Stimulated activated memory B cell treated with anti-CD40 and anti-IgM and Interleukin-4, amounts not matched to agents 10 μg/mL and 1 μg/mL and 100 μg/mL, for 72 hours (primary cell): ENCODE results near the gene AHRR.
"Not testable (repeated sequence)": the region's sequence is repeated elsewhere in the genome, so short reads cannot be mapped to it uniquely, and the experiment has no call there.

Source experiments
- ATAC-seq: fragments of 150-1000 bp; cut with Tn5 transposase; 2 replicates; pipeline ENCODE4 v1.10.0; 2021
- H3K27ac Mint-ChIP-seq: one replicate; pipeline ENCODE4 v1.8.0; 2022; ENCODE audit warnings: mild to moderate bottlenecking, mixed read lengths
- H3K27me3 Mint-ChIP-seq: one replicate; pipeline ENCODE4 v1.8.0; 2022; ENCODE audit warnings: mixed read lengths
- H3K36me3 Mint-ChIP-seq: one replicate; pipeline ENCODE4 v1.8.0; 2022; ENCODE audit warnings: mixed read lengths
- H3K4me1 Mint-ChIP-seq: one replicate; pipeline ENCODE4 v1.8.0; 2022; ENCODE audit warnings: mixed read lengths
- H3K4me3 Mint-ChIP-seq: one replicate; pipeline ENCODE4 v1.8.0; 2022; ENCODE audit warnings: mild to moderate bottlenecking, moderate library complexity, mixed read lengths
- H3K9me3 Mint-ChIP-seq: one replicate; pipeline ENCODE4 v1.8.0; 2022; ENCODE audit warnings: mixed read lengths

The AHRR gene

DNA sequence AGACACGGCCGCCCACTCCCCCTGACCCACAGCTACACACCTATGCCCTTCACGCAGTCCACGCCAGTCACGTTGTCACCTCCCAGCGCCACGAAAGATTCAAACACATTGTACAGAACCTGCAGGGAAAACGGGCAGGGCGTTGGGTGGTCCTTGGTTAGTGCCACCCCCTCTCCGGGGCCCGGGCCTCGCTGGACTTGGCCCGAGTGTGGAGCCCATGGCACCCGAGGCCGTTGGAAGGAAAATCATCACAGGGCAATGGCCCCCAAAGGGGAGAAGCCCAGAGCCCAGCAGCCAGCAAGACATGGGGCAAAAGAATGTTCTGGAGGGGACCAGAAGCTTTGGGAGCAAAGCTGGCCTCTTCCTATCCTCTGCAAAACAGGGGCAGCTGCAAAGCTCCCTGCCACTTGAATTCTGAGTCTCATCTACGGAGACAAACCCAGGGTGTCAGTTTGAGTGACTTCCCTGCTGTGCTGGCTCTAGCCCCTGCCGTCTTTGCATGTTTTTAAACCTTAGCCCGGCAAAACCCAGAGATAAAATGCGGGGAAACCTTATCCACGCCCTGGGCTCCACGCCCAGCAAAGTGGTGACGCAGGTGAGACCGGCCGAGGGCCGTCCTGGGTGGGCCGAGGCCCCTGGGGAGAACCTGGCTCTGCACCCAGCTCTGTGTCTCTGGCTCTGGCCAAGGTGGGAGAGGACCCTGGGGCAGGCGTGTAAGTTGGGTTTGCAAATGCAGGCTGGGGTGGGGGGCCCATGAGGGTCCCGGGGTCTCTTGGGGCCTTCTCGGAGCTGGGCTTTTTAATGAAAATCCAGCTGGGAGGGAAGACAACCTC is 163.8 kb downstream of the AHRR start:
- no peak for ATAC-seq
- H3K4me3 Mint-ChIP-seq: no peak overlapping the region
- no peaks in the 10 kb centered on the region for H3K9me3 Mint-ChIP-seq
- peaks cover 12% of the 10 kb centered on the region for H3K4me1 Mint-ChIP-seq
- H3K27me3 Mint-ChIP-seq: peaks cover 88% of the 10 kb centered on the region
- no peaks in the 10 kb centered on the region for H3K36me3 Mint-ChIP-seq
- H3K27ac Mint-ChIP-seq: no peak overlapping the region

DNA sequence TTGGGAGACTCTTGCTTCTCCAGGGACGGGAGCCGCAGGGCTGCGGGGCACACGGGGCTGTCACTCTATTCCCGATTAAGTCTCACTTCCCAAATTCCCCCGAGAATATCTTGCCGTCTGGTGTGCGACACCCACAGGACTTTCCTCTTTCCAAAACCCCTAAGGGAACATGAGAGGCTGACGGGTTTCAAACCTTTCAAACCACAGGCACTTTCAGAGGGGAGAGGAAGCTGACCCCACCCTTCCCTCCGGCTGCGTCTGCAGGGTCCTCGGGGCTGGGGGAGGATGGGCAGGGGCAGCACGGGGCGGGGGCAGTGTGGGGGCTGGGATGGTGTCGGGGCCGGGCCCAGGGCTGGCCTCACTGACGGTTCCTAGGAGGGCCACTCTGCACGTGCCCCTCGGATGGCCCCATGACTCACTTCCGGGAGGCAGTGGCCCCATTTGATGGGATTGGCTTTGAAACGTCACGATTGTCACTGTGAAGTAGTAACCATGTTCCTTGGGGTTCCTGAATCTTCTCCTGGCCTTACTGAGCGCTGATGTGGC is 164.5 kb downstream of the AHRR start:
- Mint-ChIP-seq H3K27me3 (peaks cover 89% of the 10 kb centered on the region), H3K4me3 (no peak overlapping the region), H3K36me3 (no peaks in the 10 kb centered on the region), H3K27ac (no peak overlapping the region), H3K9me3 (no peaks in the 10 kb centered on the region), H3K4me1 (peaks cover 12% of the 10 kb centered on the region)
- no peak for ATAC-seq

DNA sequence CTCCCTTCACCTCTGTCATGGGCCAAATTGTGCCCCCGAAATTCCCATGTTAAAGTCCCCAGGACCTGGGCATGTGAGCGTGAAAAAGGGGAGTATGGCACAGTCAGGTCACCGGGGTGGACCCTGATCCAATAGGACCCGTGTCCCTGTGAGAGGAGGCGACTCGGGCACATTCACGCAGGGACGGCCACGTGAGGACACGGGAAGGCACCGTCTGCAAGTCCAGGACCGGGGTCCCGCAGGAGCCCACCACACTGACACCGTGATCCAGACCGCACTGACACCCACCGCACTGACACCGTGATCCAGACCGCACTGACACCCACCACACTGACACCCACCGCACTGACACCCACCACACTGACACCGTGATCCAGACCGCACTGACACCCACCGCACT is 165.1 kb downstream of the AHRR start:
- not testable (repeated sequence) for H3K9me3 Mint-ChIP-seq, ATAC-seq, H3K27ac Mint-ChIP-seq, H3K36me3 Mint-ChIP-seq, H3K4me3 Mint-ChIP-seq
- Mint-ChIP-seq H3K27me3 (peaks cover 89% of the 10 kb centered on the region), H3K4me1 (peaks cover 12% of the 10 kb centered on the region)
